ENCODE measurements around the gene YY1. TPM values are rescaled to one million over a fixed set of nuclear protein-coding genes. Genes with fewer than 3 reads are reported as not detected.
A peak's percentile ranks its signal among the peaks of the same experiment; 100 is the strongest.
"Not testable (repeated sequence)": the region's sequence is repeated elsewhere in the genome, so short reads cannot be mapped to it uniquely, and the experiment has no call there.

YY1 gene
- polyA plus RNA-seq, 6 donors from 2014 or later = 12.7 to 25.0 (median 18.7) TPM

DNA sequence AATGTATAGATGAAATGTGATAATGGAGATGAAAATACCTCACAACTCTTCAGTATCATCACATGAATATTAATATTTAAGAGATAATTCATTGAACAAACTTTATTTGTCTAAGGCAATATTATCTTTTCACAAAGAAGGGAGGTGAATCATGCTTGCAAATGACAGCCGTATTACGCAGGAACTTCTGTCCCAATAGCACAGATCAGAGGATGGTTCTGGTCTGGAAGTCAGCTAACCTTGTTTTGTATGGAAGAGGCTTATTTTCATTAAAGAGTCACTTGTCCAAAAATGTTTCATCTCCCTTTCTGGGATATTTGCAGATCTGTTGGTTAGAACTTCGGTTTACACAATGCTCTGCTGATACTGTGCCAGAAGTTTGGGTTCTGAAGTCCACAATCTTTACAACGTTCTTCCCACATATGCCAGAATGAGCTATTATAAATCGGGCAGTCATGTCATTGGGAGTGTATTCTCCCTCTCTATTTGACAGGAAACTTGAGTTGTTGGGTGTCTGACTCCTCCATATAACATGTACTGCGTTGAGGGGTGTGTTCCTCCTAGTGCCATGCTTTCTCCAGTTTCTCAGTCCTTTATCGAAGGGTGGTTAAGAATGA lies 29.8 kb downstream of the YY1 start:
- H3K4me3 Mint-ChIP-seq = no peak overlapping the region
- ATAC-seq (ENCODE audit: low read depth in 2 of 2) (no peak), DNase-seq (no peak)
- H3K27ac Mint-ChIP-seq = peak overlapping the region in 2 of 6 donors; percentile 34 to 76
- H3K4me1 Mint-ChIP-seq = peaks cover 27 to 45% (median 33%) of the 10 kb centered on the region in 3 donors
- peaks cover 3 to 9% of the 10 kb centered on the region in 2 donors for H3K36me3 Mint-ChIP-seq
- no peaks in the 10 kb centered on the region for H3K9me3 Mint-ChIP-seq
- H3K27me3 Mint-ChIP-seq = no peaks in the 10 kb centered on the region

DNA sequence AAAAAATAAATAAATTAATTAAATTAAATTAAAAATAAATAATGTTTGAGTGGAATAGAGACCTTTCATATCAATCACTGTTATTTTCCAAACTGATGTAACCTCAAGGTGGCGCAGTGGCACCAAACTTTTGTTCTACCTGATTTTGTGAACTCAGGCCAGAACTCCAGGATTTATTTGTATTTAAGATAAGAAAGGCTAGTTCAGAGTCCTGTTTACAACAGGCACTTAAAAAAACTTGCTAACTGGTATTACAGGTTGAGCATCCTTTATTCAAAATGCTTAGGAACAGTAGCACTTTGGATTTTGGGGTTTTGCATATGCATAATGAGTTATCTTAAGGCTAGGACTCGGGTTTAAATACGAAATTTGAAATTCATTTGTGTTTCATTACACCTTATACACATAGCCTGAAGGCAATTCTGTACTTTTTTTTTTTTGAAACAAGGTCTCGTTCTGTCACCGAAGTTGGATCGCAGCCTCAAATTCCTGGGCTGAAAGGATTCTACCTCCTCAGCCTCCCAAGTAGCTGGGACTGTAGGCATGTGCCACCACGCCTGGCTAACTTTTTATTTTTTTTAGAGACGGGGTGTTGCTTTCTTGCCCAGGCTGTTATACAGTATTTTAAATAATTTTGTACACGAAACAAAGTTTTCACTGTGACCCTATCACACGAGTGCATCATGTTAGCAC lies 32.4 kb downstream of the YY1 start:
- ATAC-seq (ENCODE audit: low read depth in 2 of 2) = peak in 1 of 2 donors; percentile 36
- DNase-seq = no peak
- H3K36me3 Mint-ChIP-seq = no peaks in the 10 kb centered on the region
- H3K27ac Mint-ChIP-seq = peak overlapping the region in 1 of 6 donors; percentile 62
- no peak overlapping the region for H3K4me3 Mint-ChIP-seq
- H3K4me1 Mint-ChIP-seq = peaks cover 15 to 44% (median 30%) of the 10 kb centered on the region in 3 donors
- H3K27me3 Mint-ChIP-seq = no peaks in the 10 kb centered on the region
- H3K9me3 Mint-ChIP-seq = no peaks in the 10 kb centered on the region

DNA sequence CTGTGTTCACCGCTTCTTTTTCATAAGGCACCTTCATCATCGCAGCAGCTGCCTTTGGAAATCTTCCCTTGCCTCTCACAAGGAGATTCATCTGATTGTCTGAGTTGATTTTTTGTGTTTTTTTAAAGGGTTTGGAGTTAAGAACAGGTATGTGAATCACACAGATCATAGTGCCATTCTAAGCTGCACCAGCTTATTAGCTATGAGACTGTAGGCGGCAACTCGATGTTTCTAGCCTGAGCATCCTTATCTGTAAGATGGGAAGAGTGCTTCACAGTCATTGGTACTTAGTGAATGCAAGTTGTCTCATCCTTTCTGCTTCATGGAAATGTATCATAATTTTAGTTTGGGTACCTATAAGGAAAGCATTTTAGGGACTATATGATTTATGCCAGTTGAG lies 35.3 kb downstream of the YY1 start:
- peaks cover 11 to 33% (median 25%) of the 10 kb centered on the region in 3 donors for H3K4me1 Mint-ChIP-seq
- no peaks in the 10 kb centered on the region for H3K27me3 Mint-ChIP-seq
- H3K27ac Mint-ChIP-seq = peak overlapping the region in 3 of 6 donors; percentile 66 to 79 (median 78)
- ATAC-seq (ENCODE audit: low read depth in 2 of 2) = no peak
- H3K4me3 Mint-ChIP-seq = no peak overlapping the region
- no peaks in the 10 kb centered on the region for H3K9me3 Mint-ChIP-seq
- no peak for DNase-seq
- H3K36me3 Mint-ChIP-seq = peaks cover 0 to 4% of the 10 kb centered on the region in 2 donors

DNA sequence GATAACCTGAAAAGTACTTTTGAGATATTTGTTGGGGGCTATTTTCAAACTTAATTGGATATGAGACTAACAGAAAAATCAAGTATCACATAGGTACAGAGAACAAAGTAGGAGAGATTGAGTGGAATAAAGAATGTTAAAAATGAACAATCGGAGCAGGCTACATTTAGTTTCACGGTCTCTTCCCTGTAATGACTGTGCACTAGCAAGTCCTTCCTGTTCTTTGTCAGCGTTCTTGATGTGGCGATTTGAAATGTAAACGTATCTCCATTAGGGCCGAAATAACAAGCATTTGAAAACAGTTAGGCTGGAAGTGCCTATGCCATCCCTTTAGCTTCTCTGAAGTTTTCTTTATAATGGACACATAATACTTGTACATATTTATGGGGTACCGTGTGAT lies 36.3 kb downstream of the YY1 start:
- Mint-ChIP-seq H3K9me3 (no peaks in the 10 kb centered on the region), H3K27ac (peak overlapping the region in 4 of 6 donors; percentile 6 to 53 (median 30)), H3K4me1 (peaks cover 13 to 37% (median 30%) of the 10 kb centered on the region in 3 donors), H3K27me3 (no peaks in the 10 kb centered on the region), H3K4me3 (no peak overlapping the region), H3K36me3 (peaks cover 0 to 4% of the 10 kb centered on the region in 2 donors)
- ATAC-seq (ENCODE audit: low read depth in 2 of 2) = no peak
- no peak for DNase-seq

DNA sequence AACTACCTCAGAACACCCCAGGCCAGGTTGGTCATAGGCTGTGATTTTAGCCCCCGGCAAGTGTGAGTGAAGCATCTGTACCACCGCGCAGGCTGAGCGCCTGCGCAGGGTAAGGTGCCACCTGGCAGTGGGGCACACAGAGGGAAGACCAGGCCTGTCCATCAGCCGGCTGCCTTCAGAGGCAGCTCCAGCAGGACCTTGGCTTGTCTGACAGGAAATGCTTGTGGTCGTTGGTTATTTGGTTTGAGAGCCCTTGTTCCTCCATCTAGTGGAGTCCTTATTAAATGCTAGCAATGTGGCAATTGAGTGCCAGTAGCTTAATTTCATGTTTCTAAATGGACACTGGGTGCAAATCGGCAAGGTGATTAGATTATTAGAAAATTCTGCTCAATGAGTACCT lies 39.8 kb downstream of the YY1 start:
- no peaks in the 10 kb centered on the region for H3K27me3 Mint-ChIP-seq
- no peaks in the 10 kb centered on the region for H3K9me3 Mint-ChIP-seq
- peak; percentile 36 to 45 for ATAC-seq (ENCODE audit: low read depth in 2 of 2)
- DNase-seq = no peak
- peaks cover 0 to 4% of the 10 kb centered on the region in 2 donors for H3K36me3 Mint-ChIP-seq
- H3K4me1 Mint-ChIP-seq = peaks cover 13 to 42% (median 28%) of the 10 kb centered on the region in 3 donors
- H3K27ac Mint-ChIP-seq = peak overlapping the region in 4 of 6 donors; percentile 23 to 90 (median 53)
- H3K4me3 Mint-ChIP-seq = no peak overlapping the region

DNA sequence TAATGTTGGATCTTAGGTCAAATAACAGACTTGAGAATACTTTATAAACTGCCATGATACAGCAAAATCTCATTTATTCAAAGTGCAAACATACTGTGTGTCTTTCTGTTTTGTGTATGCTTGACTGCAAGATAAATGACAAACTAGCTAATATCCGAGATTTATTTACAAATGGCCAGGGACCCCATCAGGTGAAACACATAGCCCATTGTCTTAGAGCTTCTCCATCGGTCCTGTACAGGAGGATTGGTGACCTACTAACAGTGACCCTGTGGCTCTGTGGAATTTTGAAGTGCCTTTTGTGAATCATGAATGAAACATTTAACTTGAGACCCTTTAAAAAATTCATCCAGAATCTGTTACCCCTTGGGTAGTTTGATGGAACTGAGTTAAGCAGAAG lies 40.2 kb downstream of the YY1 start:
- H3K27me3 Mint-ChIP-seq = no peaks in the 10 kb centered on the region
- H3K36me3 Mint-ChIP-seq = peaks cover 0 to 4% of the 10 kb centered on the region in 2 donors
- ATAC-seq (ENCODE audit: low read depth in 2 of 2) = no peak
- peak overlapping the region in 1 of 8 donors; percentile 2 for H3K4me3 Mint-ChIP-seq
- H3K27ac Mint-ChIP-seq = peak overlapping the region in 4 of 6 donors; percentile 17 to 56 (median 32)
- peaks cover 13 to 40% (median 30%) of the 10 kb centered on the region in 3 donors for H3K4me1 Mint-ChIP-seq
- no peak for DNase-seq
- H3K9me3 Mint-ChIP-seq = no peaks in the 10 kb centered on the region

DNA sequence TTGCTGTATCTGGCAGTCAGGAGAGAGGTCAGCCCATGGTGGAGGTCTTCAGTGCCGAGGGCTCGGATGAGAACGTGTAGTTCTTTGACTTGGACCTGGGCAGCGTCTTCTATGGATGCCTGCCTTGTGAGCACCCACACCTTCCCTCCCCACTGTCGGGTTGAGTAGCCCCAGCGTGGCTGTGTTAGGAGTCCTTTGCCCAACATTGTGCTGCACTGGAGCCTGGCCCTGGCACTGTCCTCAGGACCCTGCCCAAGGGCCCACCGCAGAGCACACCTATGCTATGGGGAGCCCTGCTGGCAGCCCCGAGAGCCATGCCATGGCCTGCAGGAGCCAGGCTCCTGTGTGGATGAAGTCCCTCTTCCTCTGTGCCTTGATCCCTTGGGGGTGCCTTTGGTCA lies 40.6 kb downstream of the YY1 start:
- Mint-ChIP-seq H3K27me3 (no peaks in the 10 kb centered on the region), H3K27ac (peak overlapping the region in 5 of 6 donors; percentile 17 to 56 (median 31)), H3K4me3 (no peak overlapping the region), H3K36me3 (peaks cover 0 to 4% of the 10 kb centered on the region in 2 donors), H3K4me1 (peaks cover 16 to 40% (median 30%) of the 10 kb centered on the region in 3 donors), H3K9me3 (no peaks in the 10 kb centered on the region)
- DNase-seq (no peak), ATAC-seq (ENCODE audit: low read depth in 2 of 2) (no peak)

DNA sequence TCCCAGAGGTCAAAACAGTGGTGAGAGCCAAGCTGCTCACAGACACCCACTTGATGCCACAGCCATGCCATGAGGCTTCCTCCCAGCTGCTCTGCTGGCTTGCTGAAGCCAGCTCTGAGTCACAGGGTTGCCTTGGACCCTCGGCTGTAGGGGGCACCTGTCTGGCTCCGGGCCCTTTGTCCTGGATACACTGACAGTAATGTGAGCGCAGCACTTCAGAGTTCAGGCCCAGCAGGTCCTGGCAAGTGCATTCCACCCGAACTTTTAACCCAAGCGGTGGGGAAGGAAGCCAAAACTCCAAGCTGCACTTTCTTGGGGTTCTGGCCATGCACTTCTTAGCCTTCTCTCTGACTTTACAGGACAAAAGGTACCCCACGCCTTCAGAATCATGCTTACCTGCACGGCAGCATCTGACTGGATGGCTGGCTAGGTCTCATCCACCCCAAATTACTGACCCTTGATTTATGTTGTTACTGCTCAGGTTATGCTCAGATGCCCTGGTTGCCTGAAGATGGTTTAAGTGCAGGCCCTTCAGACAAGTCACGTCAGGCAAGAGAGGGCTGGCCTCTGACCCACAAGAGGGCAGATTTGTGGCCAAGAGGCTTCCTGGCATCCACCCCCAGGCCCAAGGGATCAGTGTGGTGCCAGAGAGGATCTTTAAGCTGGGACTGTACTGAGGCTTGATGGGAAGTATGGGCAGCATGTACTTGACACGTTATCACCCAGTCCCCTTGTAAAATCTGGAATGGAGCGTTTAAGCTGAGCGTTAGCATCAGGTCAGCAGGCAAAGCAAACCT lies 42.5 kb downstream of the YY1 start:
- no peak overlapping the region for H3K27ac Mint-ChIP-seq

DNA sequence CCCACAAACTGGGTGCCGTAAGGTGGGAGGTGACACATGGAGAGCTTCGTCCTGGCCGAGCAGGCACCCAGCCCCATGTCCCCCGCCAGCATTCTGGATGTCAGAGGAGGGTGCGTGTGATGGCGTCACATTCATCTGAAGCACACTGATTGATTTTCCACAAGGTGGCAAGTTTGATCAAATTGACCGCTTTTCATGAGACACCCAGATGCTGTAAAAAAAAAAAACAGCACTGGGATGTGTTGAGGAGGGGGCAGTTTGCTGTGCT lies 43.1 kb downstream of the YY1 start:
- peak overlapping the region in 1 of 8 donors; percentile 58 for H3K4me3 Mint-ChIP-seq
- no peak for DNase-seq
- peak overlapping the region in 1 of 6 donors; percentile 47 for H3K27ac Mint-ChIP-seq
- H3K9me3 Mint-ChIP-seq = no peaks in the 10 kb centered on the region
- peaks cover 0 to 4% of the 10 kb centered on the region in 2 donors for H3K36me3 Mint-ChIP-seq
- H3K27me3 Mint-ChIP-seq = no peaks in the 10 kb centered on the region
- ATAC-seq (ENCODE audit: low read depth in 2 of 2) = no peak
- H3K4me1 Mint-ChIP-seq = peaks cover 22 to 34% (median 30%) of the 10 kb centered on the region in 3 donors

More for the DNA sequence above, 42.5 kb downstream of the YY1 start:
- H3K4me1 Mint-ChIP-seq = peaks cover 22 to 34% (median 30%) of the 10 kb centered on the region in 3 donors
- peaks cover 0 to 4% of the 10 kb centered on the region in 2 donors for H3K36me3 Mint-ChIP-seq
- H3K4me3 Mint-ChIP-seq = peak overlapping the region in 1 of 8 donors; percentile 58
- no peaks in the 10 kb centered on the region for H3K9me3 Mint-ChIP-seq
- no peak for DNase-seq
- no peak for ATAC-seq (ENCODE audit: low read depth in 2 of 2)
- H3K27me3 Mint-ChIP-seq = no peaks in the 10 kb centered on the region

DNA sequence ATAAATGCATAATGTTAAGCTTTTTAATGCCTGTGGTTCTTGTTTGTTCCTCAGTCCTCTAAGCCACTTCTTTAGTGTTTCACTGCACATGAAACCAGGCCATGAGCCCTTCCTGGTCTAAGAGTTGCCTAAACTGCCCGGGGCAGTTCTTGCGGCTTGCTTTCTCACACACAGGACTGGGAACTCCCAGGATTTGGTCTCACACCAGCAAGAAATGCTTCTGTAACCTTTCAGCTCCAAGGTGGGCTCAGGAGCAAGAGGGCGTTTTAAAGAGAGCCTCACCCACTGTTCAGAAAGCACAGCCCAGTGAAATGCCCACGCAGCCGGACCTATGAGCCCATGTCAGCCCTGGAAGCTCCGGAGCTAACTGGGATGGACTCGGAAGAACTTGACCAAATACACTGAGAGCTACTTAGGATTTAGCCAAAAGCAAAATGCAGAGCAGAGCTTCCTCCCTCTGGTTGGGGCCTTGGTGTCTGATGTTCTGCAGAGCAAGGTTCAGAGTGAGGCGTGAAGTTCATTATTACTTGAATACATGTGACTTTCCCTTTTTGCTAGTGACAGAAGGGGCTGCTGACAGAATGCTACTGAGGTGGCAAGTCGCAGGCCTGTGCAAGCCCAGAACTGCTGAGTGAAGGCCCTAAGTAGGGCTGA lies 43.9 kb downstream of the YY1 start:
- peaks cover 22 to 34% (median 31%) of the 10 kb centered on the region in 3 donors for H3K4me1 Mint-ChIP-seq
- peak overlapping the region in 4 of 6 donors; percentile 32 to 84 (median 48) for H3K27ac Mint-ChIP-seq
- ATAC-seq (ENCODE audit: low read depth in 2 of 2) (no peak), DNase-seq (no peak)
- H3K27me3 Mint-ChIP-seq = no peaks in the 10 kb centered on the region
- H3K9me3 Mint-ChIP-seq = no peaks in the 10 kb centered on the region
- H3K4me3 Mint-ChIP-seq = peak overlapping the region in 4 of 8 donors; percentile 8 to 72 (median 60)
- H3K36me3 Mint-ChIP-seq = no peaks in the 10 kb centered on the region

DNA sequence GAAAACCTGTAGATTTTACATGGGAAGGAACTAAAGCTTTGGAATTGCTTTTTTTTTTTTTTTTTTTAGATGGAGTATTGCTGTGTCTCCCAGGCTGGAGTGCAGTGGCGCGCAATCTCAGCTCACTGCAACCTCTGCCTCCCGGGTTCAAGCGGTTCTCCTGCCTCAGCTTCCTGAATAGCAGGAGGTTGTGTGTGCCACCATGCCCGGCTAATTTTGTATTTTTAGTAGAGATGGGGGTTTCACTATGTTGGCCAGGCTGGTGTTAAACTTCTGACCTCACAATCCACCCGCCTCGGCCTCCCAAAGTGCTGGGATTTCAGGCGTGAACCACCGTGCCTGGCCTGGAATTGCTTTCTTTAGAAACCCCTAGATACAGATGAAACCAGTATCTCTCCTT lies 44.5 kb downstream of the YY1 start:
- Mint-ChIP-seq H3K4me3 (peak overlapping the region in 3 of 8 donors; percentile 58 to 72 (median 63)), H3K4me1 (peaks cover 20 to 31% (median 28%) of the 10 kb centered on the region in 3 donors)
- DNase-seq; ATAC-seq (ENCODE audit: low read depth in 2 of 2); H3K27ac Mint-ChIP-seq; H3K27me3 Mint-ChIP-seq; H3K9me3 Mint-ChIP-seq; H3K36me3 Mint-ChIP-seq: not testable (repeated sequence)

DNA sequence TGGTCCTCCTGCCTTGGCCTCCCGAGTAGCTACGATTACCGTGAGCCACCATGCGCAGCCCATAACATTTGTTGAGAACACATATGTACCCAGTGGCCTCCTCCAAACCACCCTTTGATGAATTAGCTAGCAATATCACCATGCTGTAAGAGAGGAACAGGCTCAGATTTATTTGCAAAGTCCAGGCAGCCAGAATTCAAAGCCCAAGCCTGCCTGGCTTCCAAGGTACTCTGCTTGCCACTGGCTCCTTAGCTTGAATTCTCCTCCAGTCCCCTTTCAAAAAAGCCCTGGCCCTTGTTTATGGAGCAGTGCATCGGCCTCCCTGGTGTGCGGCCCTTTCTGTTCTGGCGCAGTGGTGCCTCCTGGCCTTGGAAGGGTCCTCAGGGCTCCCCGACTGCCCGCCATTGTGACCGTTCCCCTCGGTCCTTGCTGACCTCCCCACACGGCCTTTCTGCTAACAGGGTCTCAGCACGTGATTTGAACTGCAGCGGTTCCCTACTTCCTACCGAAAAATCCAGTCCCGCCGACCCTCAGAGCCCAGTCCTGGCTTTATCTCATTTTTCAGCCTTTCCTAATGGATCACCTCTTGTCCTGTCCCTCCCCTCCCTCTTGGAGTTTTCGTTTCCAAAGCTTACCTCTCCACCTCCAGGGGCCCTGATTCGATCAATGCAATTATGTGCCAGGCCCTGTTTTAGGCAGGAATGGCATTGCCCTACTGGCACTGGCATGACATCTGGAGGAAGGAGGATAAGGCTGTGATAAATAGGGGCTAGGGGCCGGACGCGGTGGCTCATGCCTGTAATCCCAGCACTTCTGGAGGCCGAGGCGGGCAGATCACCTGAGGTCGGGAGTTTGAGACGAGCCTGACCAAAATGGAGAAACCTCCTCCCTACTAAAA lies 45.3 kb downstream of the YY1 start:
- DNase-seq (no peak), ATAC-seq (ENCODE audit: low read depth in 2 of 2) (no peak)
- Mint-ChIP-seq H3K4me1 (peaks cover 14 to 26% (median 23%) of the 10 kb centered on the region in 3 donors), H3K27ac (peak overlapping the region in 5 of 6 donors; percentile 35 to 75 (median 67)), H3K4me3 (peak overlapping the region; percentile 69 to 89 (median 74)), H3K9me3 (no peaks in the 10 kb centered on the region), H3K27me3 (no peaks in the 10 kb centered on the region), H3K36me3 (no peaks in the 10 kb centered on the region)

Measured in naive B cell (primary cell).